Spleen (tissue), 7 donors: ENCODE measurements around the gene HOXC13.

Experiments used
- POLR2A ChIP-seq, 3 donors: fragments of 450-650 bp; IDR thresholded peaks; one replicate each; pipeline ENCODE4 v1.5.1; 2017; ENCODE audit warnings: antibody characterized with exemption in 3 of 3, mild to moderate bottlenecking in 1 of 3
- TF ChIP-seq, protein P1 (sequence below), 11 experiments: fragments of 200-600 bp in 7 of 11; fragments of 450-650 bp in 4 of 11; sonication (generic) in 4 of 11; IDR thresholded peaks in 8 of 11; conservative IDR thresholded peaks in 3 of 11; 1 replicate in 7 of 11; 2 replicates in 4 of 11; pipeline versions ENCODE4 v1.4.0 to v1.8.0; 2016 to 2021; ENCODE audit warnings: antibody characterized with exemption in 11 of 11, inconsistent platforms in 4 of 11, mild to moderate bottlenecking in 1 of 11
- donor health status: DM: no; HTN: no; CAD: no; lungs with moderate emphysema.
- donor health status: DM: no; HTN: no; CAD: no.
- donor health status: DM: no; HTN: no; CAD: no.

DNA sequence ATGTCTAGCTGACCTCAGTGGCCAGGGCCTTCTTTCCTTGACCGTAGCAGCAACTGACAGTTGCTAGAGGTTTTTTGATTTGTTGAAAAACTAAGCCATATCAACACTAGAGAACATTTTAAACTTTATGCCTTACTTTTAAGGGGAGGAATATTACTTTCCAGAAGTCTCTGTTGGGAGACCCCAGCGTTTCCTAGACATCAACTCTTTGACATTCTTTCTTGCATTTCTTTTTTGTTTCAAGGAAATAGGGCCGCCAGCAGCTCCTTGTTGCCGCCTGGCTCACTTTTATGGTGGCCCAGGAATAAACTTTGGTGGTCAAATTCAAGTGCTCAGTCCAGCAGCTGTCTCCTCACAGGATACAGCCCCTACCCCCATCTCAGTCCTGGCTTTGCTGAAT, 31.8 kb downstream of the HOXC13 start:
- TF ChIP-seq, protein P1, sequence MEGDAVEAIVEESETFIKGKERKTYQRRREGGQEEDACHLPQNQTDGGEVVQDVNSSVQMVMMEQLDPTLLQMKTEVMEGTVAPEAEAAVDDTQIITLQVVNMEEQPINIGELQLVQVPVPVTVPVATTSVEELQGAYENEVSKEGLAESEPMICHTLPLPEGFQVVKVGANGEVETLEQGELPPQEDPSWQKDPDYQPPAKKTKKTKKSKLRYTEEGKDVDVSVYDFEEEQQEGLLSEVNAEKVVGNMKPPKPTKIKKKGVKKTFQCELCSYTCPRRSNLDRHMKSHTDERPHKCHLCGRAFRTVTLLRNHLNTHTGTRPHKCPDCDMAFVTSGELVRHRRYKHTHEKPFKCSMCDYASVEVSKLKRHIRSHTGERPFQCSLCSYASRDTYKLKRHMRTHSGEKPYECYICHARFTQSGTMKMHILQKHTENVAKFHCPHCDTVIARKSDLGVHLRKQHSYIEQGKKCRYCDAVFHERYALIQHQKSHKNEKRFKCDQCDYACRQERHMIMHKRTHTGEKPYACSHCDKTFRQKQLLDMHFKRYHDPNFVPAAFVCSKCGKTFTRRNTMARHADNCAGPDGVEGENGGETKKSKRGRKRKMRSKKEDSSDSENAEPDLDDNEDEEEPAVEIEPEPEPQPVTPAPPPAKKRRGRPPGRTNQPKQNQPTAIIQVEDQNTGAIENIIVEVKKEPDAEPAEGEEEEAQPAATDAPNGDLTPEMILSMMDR (IDR thresholded peaks at IDR 0.05 in 8 of 11, conservative IDR thresholded peaks at IDR 0.05 in 3 of 11): no peak
- no peak for TF ChIP-seq POLR2A (IDR thresholded peaks at IDR 0.05)
